ENCODE measurements around the gene FLNC. TPM values are rescaled to one million over a fixed set of nuclear protein-coding genes. Genes with fewer than 3 reads are reported as not detected.

FLNC gene
- total and polyA plus RNA-seq, 2 of the 4 experiments (the other 2 are of a cell fraction), result 116 to 154 TPM

GRCh38 chr7:128792471-128793180 is 37.6 kb upstream of the FLNC start (continued):
- TF ChIP-seq RFX5 (IDR thresholded peaks at IDR 0.05; ENCODE audit: low read depth, low read length), result no peak

GRCh38 chr7:128793181-128793547 is 37.0 kb upstream of the FLNC start:
- CTCF ChIA-PET, result no interaction called here
- no peak overlapping the region for H4K91ac ChIP-seq (ENCODE audit: insufficient read depth, low read depth, low read length)
- WGBS, 2 experiments (ENCODE audit: extremely low coverage in 2 of 2, insufficient read length in 1 of 2), result no CpG with 5 or more reads among the region's 5 CpGs
- H2AK5ac ChIP-seq (ENCODE audit: low read depth, low read length), result no peak overlapping the region
- POLR2A ChIA-PET (ENCODE audit: unreplicated experiment), result no interaction called here
- H3K4me2 ChIP-seq (ENCODE audit: low read depth, low read length), result no peak overlapping the region
- peaks cover 9% of the 10 kb centered on the region for H3K4me1 ChIP-seq (ENCODE audit: control insufficient read depth, insufficient read depth, low read length)
- H3K4ac ChIP-seq (ENCODE audit: low read depth, low read length), result no peak overlapping the region
- peaks cover 11% of the 10 kb centered on the region; the same call in 1 of the 2 replicates for H3K27me3 ChIP-seq (ENCODE audit: control insufficient read depth, insufficient read depth, low read length)
- no peak overlapping the region for H2BK120ac ChIP-seq (ENCODE audit: low read depth, low read length)
- H2AK9ac ChIP-seq (replicated peaks; ENCODE audit: low read depth, low read length, poor library complexity), result no peak overlapping the region
- in situ Hi-C loops (cut with MboI; ENCODE audit: low sequenced_read_pairs), result no loop called here
- DNase-seq (no peak), ATAC-seq (ENCODE audit: low read depth) (no peak)
- BruUV-seq (replicated peaks), result no TSS peak
- H2BK20ac ChIP-seq (ENCODE audit: low read depth, low read length), result no peak overlapping the region
- no peak overlapping the region for H3K27ac ChIP-seq (ENCODE audit: insufficient read depth, low read length)
- H3K18ac ChIP-seq (ENCODE audit: low read depth, low read length), result no peak overlapping the region
- no peaks in the 10 kb centered on the region for H3K9me3 ChIP-seq (ENCODE audit: control insufficient read depth, insufficient read depth, low read length)
- H4K8ac ChIP-seq (ENCODE audit: low read depth in 2 of 2, low read length in 2 of 2), result no peak overlapping the region
- H2BK15ac ChIP-seq (ENCODE audit: low read depth, low read length), result no peak overlapping the region
- no peak overlapping the region for H4K5ac ChIP-seq (ENCODE audit: low read depth, low read length)
- H3K9me1 ChIP-seq (ENCODE audit: insufficient read depth, low read length), result peaks cover 2% of the 10 kb centered on the region; the same call in 1 of the 2 replicates
- no peak overlapping the region for H3K4me3 ChIP-seq (ENCODE audit: insufficient read depth, low read depth, low read length)
- intact Hi-C loops (cut with micrococcal nuclease), result loop anchor here (5.0 kb wide), 1 partner anchor 34 kb away; no protein-coding TSS in a partner anchor
- no peak overlapping the region for H3K56ac ChIP-seq (ENCODE audit: extremely low read depth, insufficient read depth, low read length)
- H3K36me3 ChIP-seq (ENCODE audit: control insufficient read depth, insufficient read depth, low read length), result peaks cover 6% of the 10 kb centered on the region
- H4K20me1 ChIP-seq (ENCODE audit: insufficient read depth, low read length), result no peaks in the 10 kb centered on the region
- dilution Hi-C loops (cut with HindIII; ENCODE audit: low sequenced_read_pairs, unreplicated experiment), result no loop called here
- TF ChIP-seq NFE2L2 (IDR thresholded peaks at IDR 0.05; ENCODE audit: low read depth, low read length), result no peak
- no peak for TF ChIP-seq CHD1 (IDR thresholded peaks at IDR 0.05; ENCODE audit: low read depth, low read length)
- TF ChIP-seq RCOR1 (IDR thresholded peaks at IDR 0.05; ENCODE audit: insufficient replicate concordance, low read length), result no peak
- TF ChIP-seq BHLHE40 (IDR thresholded peaks at IDR 0.05; ENCODE audit: low read depth, low read length), result no peak
- no peak for TF ChIP-seq RFX5 (IDR thresholded peaks at IDR 0.05; ENCODE audit: low read depth, low read length)
- no peak for TF ChIP-seq CEBPB (IDR thresholded peaks at IDR 0.05; ENCODE audit: low read depth, low read length)
- TF ChIP-seq FOS (IDR thresholded peaks at IDR 0.05; ENCODE audit: low read depth, low read length), result no peak
- TF ChIP-seq RAD21 (IDR thresholded peaks at IDR 0.05; ENCODE audit: low read length), result no peak
- no peak overlapping the region for H3K14ac ChIP-seq (replicated peaks; ENCODE audit: low read depth, low read length)
- H3K9ac ChIP-seq (ENCODE audit: low read depth, low read length), result no peak overlapping the region
- no peak overlapping the region for H2AFZ ChIP-seq (replicated peaks; ENCODE audit: low read length, poor library complexity)
- no peak overlapping the region for H3K23ac ChIP-seq (ENCODE audit: low read depth, low read length)
- peaks cover 0 to 13% of the 10 kb centered on the region in 2 experiments; a peak in 2 of 4 replicates for H3K79me1 ChIP-seq (ENCODE audit: low read depth in 1 of 2, low read length in 2 of 2)
- no peak overlapping the region for H2BK5ac ChIP-seq (ENCODE audit: low read depth, low read length, poor library complexity, severe bottlenecking)

Data from IMR-90 (cell line).